SH-SY5Y (cell line): ENCODE data around the gene ITPKB.

Experiments used
- GATA2 ChIP-seq: IDR thresholded peaks from 2 replicates; pipeline ENCODE4 v1.6.1; 2011; ENCODE audit warnings: mild to moderate bottlenecking, low read depth, low read length
- GATA3 ChIP-seq: IDR thresholded peaks from 2 replicates; pipeline ENCODE4 v1.6.1; 2011; ENCODE audit warnings: low read depth, mild to moderate bottlenecking, low read length, moderate library complexity

DNA sequence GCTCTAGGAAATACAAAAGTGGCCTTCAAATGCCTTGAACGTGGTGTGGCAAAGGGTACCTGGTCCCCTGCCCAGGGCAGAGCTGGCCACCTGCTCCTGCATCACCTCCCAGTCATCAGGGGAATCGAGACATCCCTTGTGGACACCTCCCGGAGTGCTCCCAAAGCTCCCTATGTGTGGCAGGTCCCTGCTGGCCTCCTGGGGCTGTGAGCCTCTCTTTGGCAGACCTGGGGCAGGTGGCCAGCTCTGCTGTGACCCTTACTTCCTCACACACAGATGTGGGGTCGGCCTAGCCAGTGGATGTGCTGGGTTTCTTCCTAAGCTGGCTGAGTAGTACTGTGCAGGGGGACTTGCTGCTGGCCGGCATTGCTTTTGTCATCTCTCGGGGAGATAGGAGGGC lies 86.5 kb downstream of the ITPKB start:
- TF ChIP-seq GATA2 (no peak), GATA3 (no peak)
